ENCODE results near the gene MAN1C1.
A peak's percentile ranks its signal among the peaks of the same experiment; 100 is the strongest.

Gene MAN1C1

GRCh38 chr1:25772164-25772563 lies 155.6 kb downstream of the MAN1C1 start:
- H3K4me1 ChIP-seq (ENCODE audit: insufficient read depth, low read length): no peaks in the 10 kb centered on the region
- H3K9me3 ChIP-seq (ENCODE audit: insufficient read depth, low read depth, low read length): no peaks in the 10 kb centered on the region
- no peak overlapping the region for H3K4me3 ChIP-seq (ENCODE audit: low read length)
- H3K27ac ChIP-seq (ENCODE audit: low read length): no peak overlapping the region
- H3K36me3 ChIP-seq (ENCODE audit: insufficient read depth, low read depth, low read length): no peaks in the 10 kb centered on the region
- H3K27me3 ChIP-seq (ENCODE audit: insufficient read depth, low read length): no peaks in the 10 kb centered on the region
- H3K9ac ChIP-seq (ENCODE audit: low read depth, low read length): no peak overlapping the region; the same call in 1 of the 2 replicates

- Histone ChIP-seq H3K36me3 (ENCODE audit: insufficient read depth, low read depth, low read length) (no peaks in the 10 kb centered on the region), H3K4me3 (ENCODE audit: low read length) (no peak overlapping the region), H3K4me1 (ENCODE audit: insufficient read depth, low read length) (no peaks in the 10 kb centered on the region), H3K9me3 (ENCODE audit: insufficient read depth, low read depth, low read length) (no peaks in the 10 kb centered on the region), H3K27ac (ENCODE audit: low read length) (no peak overlapping the region), H3K27me3 (ENCODE audit: insufficient read depth, low read length) (no peaks in the 10 kb centered on the region), H3K9ac (ENCODE audit: low read depth, low read length) (no peak overlapping the region)
These were observed 156.2 kb downstream of the MAN1C1 start for GRCh38 chr1:25772692-25773245.

GRCh38 chr1:25773441-25774125 lies 157.0 kb downstream of the MAN1C1 start:
- no peaks in the 10 kb centered on the region for H3K36me3 ChIP-seq (ENCODE audit: insufficient read depth, low read depth, low read length)
- H3K9me3 ChIP-seq (ENCODE audit: insufficient read depth, low read depth, low read length): no peaks in the 10 kb centered on the region
- no peaks in the 10 kb centered on the region for H3K4me1 ChIP-seq (ENCODE audit: insufficient read depth, low read length)
- H3K9ac ChIP-seq (ENCODE audit: low read depth, low read length): no peak overlapping the region
- H3K27me3 ChIP-seq (ENCODE audit: insufficient read depth, low read length): no peaks in the 10 kb centered on the region
- no peak overlapping the region for H3K4me3 ChIP-seq (ENCODE audit: low read length)
- H3K27ac ChIP-seq (ENCODE audit: low read length): no peak overlapping the region

GRCh38 chr1:25774206-25774803 lies 157.7 kb downstream of the MAN1C1 start:
- Histone ChIP-seq H3K36me3 (ENCODE audit: insufficient read depth, low read depth, low read length) (no peaks in the 10 kb centered on the region), H3K27me3 (ENCODE audit: insufficient read depth, low read length) (no peaks in the 10 kb centered on the region), H3K27ac (ENCODE audit: low read length) (no peak overlapping the region), H3K9me3 (ENCODE audit: insufficient read depth, low read depth, low read length) (no peaks in the 10 kb centered on the region), H3K9ac (ENCODE audit: low read depth, low read length) (no peak overlapping the region), H3K4me3 (ENCODE audit: low read length) (no peak overlapping the region), H3K4me1 (ENCODE audit: insufficient read depth, low read length) (peaks cover under 1% of the 10 kb centered on the region; the same call in 1 of the 2 replicates)

- Histone ChIP-seq H3K9me3 (ENCODE audit: insufficient read depth, low read depth, low read length) (no peaks in the 10 kb centered on the region), H3K9ac (ENCODE audit: low read depth, low read length) (no peak overlapping the region), H3K27me3 (ENCODE audit: insufficient read depth, low read length) (no peaks in the 10 kb centered on the region), H3K4me1 (ENCODE audit: insufficient read depth, low read length) (peaks cover 9% of the 10 kb centered on the region), H3K27ac (ENCODE audit: low read length) (no peak overlapping the region), H3K4me3 (ENCODE audit: low read length) (no peak overlapping the region), H3K36me3 (ENCODE audit: insufficient read depth, low read depth, low read length) (no peaks in the 10 kb centered on the region)
These were observed 158.6 kb downstream of the MAN1C1 start for GRCh38 chr1:25774921-25775771.

- H3K9me3 ChIP-seq (ENCODE audit: insufficient read depth, low read depth, low read length): no peaks in the 10 kb centered on the region
- H3K36me3 ChIP-seq (ENCODE audit: insufficient read depth, low read depth, low read length): no peaks in the 10 kb centered on the region
- H3K9ac ChIP-seq (ENCODE audit: low read depth, low read length): 0 out of 2 replicates have a peak overlapping the region, but pooled peaks have one; percentile 1
- H3K4me1 ChIP-seq (ENCODE audit: insufficient read depth, low read length): peaks cover 17% of the 10 kb centered on the region
- no peak overlapping the region for H3K27ac ChIP-seq (ENCODE audit: low read length)
- no peaks in the 10 kb centered on the region for H3K27me3 ChIP-seq (ENCODE audit: insufficient read depth, low read length)
- no peak overlapping the region for H3K4me3 ChIP-seq (ENCODE audit: low read length)
These were observed 162.8 kb downstream of the MAN1C1 start for GRCh38 chr1:25779388-25779787.

GRCh38 chr1:25779894-25780293 lies 163.3 kb downstream of the MAN1C1 start:
- Histone ChIP-seq H3K4me1 (ENCODE audit: insufficient read depth, low read length) (peaks cover 17% of the 10 kb centered on the region), H3K4me3 (ENCODE audit: low read length) (no peak overlapping the region), H3K36me3 (ENCODE audit: insufficient read depth, low read depth, low read length) (no peaks in the 10 kb centered on the region), H3K27me3 (ENCODE audit: insufficient read depth, low read length) (no peaks in the 10 kb centered on the region), H3K27ac (ENCODE audit: low read length) (no peak overlapping the region), H3K9ac (ENCODE audit: low read depth, low read length) (0 out of 2 replicates have a peak overlapping the region, but pooled peaks have one; percentile 1), H3K9me3 (ENCODE audit: insufficient read depth, low read depth, low read length) (no peaks in the 10 kb centered on the region)

GRCh38 chr1:25780318-25781129 lies 163.9 kb downstream of the MAN1C1 start:
- H3K27ac ChIP-seq (ENCODE audit: low read length): no peak overlapping the region
- no peaks in the 10 kb centered on the region for H3K9me3 ChIP-seq (ENCODE audit: insufficient read depth, low read depth, low read length)
- H3K9ac ChIP-seq (ENCODE audit: low read depth, low read length): no peak overlapping the region; the same call in 1 of the 2 replicates
- peaks cover 17% of the 10 kb centered on the region for H3K4me1 ChIP-seq (ENCODE audit: insufficient read depth, low read length)
- H3K4me3 ChIP-seq (ENCODE audit: low read length): no peak overlapping the region
- H3K36me3 ChIP-seq (ENCODE audit: insufficient read depth, low read depth, low read length): no peaks in the 10 kb centered on the region
- H3K27me3 ChIP-seq (ENCODE audit: insufficient read depth, low read length): no peaks in the 10 kb centered on the region

- no peak overlapping the region for H3K4me3 ChIP-seq (ENCODE audit: low read length)
- H3K9ac ChIP-seq (ENCODE audit: low read depth, low read length): no peak overlapping the region; the same call in 1 of the 2 replicates
- H3K27me3 ChIP-seq (ENCODE audit: insufficient read depth, low read length): no peaks in the 10 kb centered on the region
- H3K9me3 ChIP-seq (ENCODE audit: insufficient read depth, low read depth, low read length): no peaks in the 10 kb centered on the region
- no peaks in the 10 kb centered on the region for H3K36me3 ChIP-seq (ENCODE audit: insufficient read depth, low read depth, low read length)
- no peak overlapping the region for H3K27ac ChIP-seq (ENCODE audit: low read length)
- peaks cover 17% of the 10 kb centered on the region for H3K4me1 ChIP-seq (ENCODE audit: insufficient read depth, low read length)
These were observed 164.5 kb downstream of the MAN1C1 start for GRCh38 chr1:25781130-25781433.

- no peak overlapping the region for H3K27ac ChIP-seq (ENCODE audit: low read length)
- peaks cover 17% of the 10 kb centered on the region for H3K4me1 ChIP-seq (ENCODE audit: insufficient read depth, low read length)
- H3K27me3 ChIP-seq (ENCODE audit: insufficient read depth, low read length): no peaks in the 10 kb centered on the region
- H3K4me3 ChIP-seq (ENCODE audit: low read length): no peak overlapping the region
- H3K9me3 ChIP-seq (ENCODE audit: insufficient read depth, low read depth, low read length): no peaks in the 10 kb centered on the region
- H3K36me3 ChIP-seq (ENCODE audit: insufficient read depth, low read depth, low read length): no peaks in the 10 kb centered on the region
- H3K9ac ChIP-seq (ENCODE audit: low read depth, low read length): no peak overlapping the region
These were observed 166.1 kb downstream of the MAN1C1 start for GRCh38 chr1:25782608-25783201.

GRCh38 chr1:25784575-25785051 lies 168.0 kb downstream of the MAN1C1 start:
- H3K4me3 ChIP-seq (ENCODE audit: low read length): no peak overlapping the region
- H3K9me3 ChIP-seq (ENCODE audit: insufficient read depth, low read depth, low read length): no peaks in the 10 kb centered on the region
- no peaks in the 10 kb centered on the region for H3K36me3 ChIP-seq (ENCODE audit: insufficient read depth, low read depth, low read length)
- H3K4me1 ChIP-seq (ENCODE audit: insufficient read depth, low read length): peaks cover 14% of the 10 kb centered on the region
- no peak overlapping the region for H3K9ac ChIP-seq (ENCODE audit: low read depth, low read length)
- H3K27ac ChIP-seq (ENCODE audit: low read length): no peak overlapping the region
- no peaks in the 10 kb centered on the region for H3K27me3 ChIP-seq (ENCODE audit: insufficient read depth, low read length)
